Mesothelial cell of epicardium (in vitro differentiated cells): ENCODE data around the gene IRX2. TPM values are rescaled to one million over a fixed set of nuclear protein-coding genes. Genes with fewer than 3 reads are reported as not detected.

Source experiments
- DNase-seq, 2 experiments: peaks; one replicate each; pipeline ENCODE4 v3.0.0; 2021; ENCODE audit warnings: low spot score in 2 of 2; ENCODE audit not compliant: unreplicated experiment in 2 of 2
- H3K27ac Mint-ChIP-seq: 2 replicates; pipeline ENCODE4 v1.8.0; 2021; ENCODE audit warnings: mixed read lengths
- H3K27me3 Mint-ChIP-seq: 2 replicates; pipeline ENCODE4 v1.8.0; 2021; ENCODE audit warnings: low read depth, mixed read lengths
- H3K36me3 Mint-ChIP-seq: 2 replicates; pipeline ENCODE4 v1.8.0; 2021; ENCODE audit warnings: mixed read lengths
- H3K4me1 Mint-ChIP-seq: 2 replicates; pipeline ENCODE4 v1.8.0; 2021; ENCODE audit warnings: mixed read lengths
- H3K4me3 Mint-ChIP-seq: 2 replicates; pipeline ENCODE4 v1.8.0; 2021; ENCODE audit warnings: mild to moderate bottlenecking, moderate library complexity, mixed read lengths
- H3K9me3 Mint-ChIP-seq: 2 replicates; pipeline ENCODE4 v1.8.0; 2021; ENCODE audit warnings: mixed read lengths
- total RNA-seq: library from RNA; stranded (reverse); gene quantifications from 3 replicates; pipeline ENCODE4 v1.2.1, GENCODE V29; 2021
- TF ChIP-seq, protein P1 (sequence below): fragments of 200-600 bp; sonication (generic); IDR thresholded peaks from one replicate; pipeline ENCODE4 v1.5.0; 2021; ENCODE audit warnings: antibody characterized with exemption; ENCODE audit not compliant: unreplicated experiment

The IRX2 gene
- total RNA-seq, 1 donor from 2014 or later, result 30.3 TPM

DNA sequence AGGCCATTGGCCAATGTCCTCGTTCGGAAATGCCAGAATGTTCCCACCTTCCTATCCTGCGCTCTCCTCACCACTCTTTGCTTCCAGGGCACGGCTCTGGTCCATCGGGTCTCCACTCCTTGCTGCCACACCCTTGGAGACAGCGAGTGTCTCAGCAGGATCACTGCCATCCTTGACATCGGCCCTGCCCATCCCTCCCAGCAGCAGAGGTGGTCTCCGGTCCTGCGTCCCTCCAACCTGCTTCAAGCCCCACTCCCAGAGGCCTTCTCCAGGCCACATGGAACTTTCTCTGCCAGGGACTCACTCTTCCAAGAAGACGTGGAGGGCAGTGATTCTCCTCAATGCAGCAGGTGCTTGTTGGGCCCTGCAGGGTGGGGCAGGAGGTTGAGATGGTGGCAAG is 42.7 kb downstream of the IRX2 start:
- no peaks in the 10 kb centered on the region for H3K4me1 Mint-ChIP-seq
- TF ChIP-seq, protein P1, sequence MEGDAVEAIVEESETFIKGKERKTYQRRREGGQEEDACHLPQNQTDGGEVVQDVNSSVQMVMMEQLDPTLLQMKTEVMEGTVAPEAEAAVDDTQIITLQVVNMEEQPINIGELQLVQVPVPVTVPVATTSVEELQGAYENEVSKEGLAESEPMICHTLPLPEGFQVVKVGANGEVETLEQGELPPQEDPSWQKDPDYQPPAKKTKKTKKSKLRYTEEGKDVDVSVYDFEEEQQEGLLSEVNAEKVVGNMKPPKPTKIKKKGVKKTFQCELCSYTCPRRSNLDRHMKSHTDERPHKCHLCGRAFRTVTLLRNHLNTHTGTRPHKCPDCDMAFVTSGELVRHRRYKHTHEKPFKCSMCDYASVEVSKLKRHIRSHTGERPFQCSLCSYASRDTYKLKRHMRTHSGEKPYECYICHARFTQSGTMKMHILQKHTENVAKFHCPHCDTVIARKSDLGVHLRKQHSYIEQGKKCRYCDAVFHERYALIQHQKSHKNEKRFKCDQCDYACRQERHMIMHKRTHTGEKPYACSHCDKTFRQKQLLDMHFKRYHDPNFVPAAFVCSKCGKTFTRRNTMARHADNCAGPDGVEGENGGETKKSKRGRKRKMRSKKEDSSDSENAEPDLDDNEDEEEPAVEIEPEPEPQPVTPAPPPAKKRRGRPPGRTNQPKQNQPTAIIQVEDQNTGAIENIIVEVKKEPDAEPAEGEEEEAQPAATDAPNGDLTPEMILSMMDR, result no peak
- H3K9me3 Mint-ChIP-seq, result no peaks in the 10 kb centered on the region
- DNase-seq, result no peak
- peaks cover 29% of the 10 kb centered on the region for H3K27me3 Mint-ChIP-seq
- no peak overlapping the region for H3K4me3 Mint-ChIP-seq
- no peaks in the 10 kb centered on the region for H3K36me3 Mint-ChIP-seq
- no peak overlapping the region for H3K27ac Mint-ChIP-seq

DNA sequence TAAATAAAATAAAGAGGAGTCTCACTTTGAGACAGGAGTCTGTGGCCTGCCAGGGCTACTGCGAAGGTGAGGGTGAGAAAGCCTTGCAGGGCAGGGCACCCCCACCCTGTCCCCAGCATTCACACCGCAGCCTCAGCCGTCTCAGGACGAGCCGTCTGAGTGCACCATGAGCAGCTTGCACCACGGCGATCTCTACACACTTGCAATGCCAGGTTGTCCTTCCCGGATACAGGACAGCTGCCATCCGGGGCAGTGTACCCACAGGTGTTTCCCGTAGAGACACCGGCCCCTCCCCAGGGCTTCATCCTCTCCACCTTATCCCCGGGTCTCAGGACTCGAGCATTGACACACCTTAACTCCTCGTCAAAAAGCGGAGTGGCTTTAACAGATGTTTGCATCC is 43.3 kb downstream of the IRX2 start:
- DNase-seq, result no peak
- H3K4me3 Mint-ChIP-seq, result no peak overlapping the region
- H3K27ac Mint-ChIP-seq, result no peak overlapping the region
- H3K9me3 Mint-ChIP-seq, result no peaks in the 10 kb centered on the region
- TF ChIP-seq, protein P1, result no peak
- H3K36me3 Mint-ChIP-seq, result no peaks in the 10 kb centered on the region
- no peaks in the 10 kb centered on the region for H3K4me1 Mint-ChIP-seq
- H3K27me3 Mint-ChIP-seq, result peaks cover 28% of the 10 kb centered on the region

DNA sequence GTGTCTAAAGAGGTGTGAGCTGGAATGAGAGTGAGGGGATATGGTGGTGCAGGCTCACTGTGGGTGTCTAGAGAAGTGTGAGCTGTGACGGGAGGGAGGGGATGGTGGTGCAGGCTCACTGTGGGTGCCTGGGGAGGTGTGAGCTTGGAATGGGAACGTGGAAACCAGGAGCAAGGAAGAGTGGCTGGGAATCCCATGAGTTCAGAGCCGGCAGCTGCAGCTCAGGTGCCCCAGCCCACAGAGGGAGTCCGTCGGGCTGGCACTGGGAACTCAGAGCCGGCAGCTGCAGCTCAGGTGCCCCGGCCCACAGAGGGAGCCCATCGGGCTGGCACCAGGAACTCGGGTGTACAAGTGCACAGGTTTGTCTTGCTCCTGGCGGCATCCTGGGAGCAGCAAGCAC is 45.6 kb downstream of the IRX2 start:
- Mint-ChIP-seq H3K27me3 (peaks cover 37% of the 10 kb centered on the region), H3K27ac (no peak overlapping the region), H3K36me3 (no peaks in the 10 kb centered on the region), H3K9me3 (no peaks in the 10 kb centered on the region), H3K4me1 (no peaks in the 10 kb centered on the region), H3K4me3 (no peak overlapping the region)
- TF ChIP-seq, protein P1, result no peak
- no peak for DNase-seq

DNA sequence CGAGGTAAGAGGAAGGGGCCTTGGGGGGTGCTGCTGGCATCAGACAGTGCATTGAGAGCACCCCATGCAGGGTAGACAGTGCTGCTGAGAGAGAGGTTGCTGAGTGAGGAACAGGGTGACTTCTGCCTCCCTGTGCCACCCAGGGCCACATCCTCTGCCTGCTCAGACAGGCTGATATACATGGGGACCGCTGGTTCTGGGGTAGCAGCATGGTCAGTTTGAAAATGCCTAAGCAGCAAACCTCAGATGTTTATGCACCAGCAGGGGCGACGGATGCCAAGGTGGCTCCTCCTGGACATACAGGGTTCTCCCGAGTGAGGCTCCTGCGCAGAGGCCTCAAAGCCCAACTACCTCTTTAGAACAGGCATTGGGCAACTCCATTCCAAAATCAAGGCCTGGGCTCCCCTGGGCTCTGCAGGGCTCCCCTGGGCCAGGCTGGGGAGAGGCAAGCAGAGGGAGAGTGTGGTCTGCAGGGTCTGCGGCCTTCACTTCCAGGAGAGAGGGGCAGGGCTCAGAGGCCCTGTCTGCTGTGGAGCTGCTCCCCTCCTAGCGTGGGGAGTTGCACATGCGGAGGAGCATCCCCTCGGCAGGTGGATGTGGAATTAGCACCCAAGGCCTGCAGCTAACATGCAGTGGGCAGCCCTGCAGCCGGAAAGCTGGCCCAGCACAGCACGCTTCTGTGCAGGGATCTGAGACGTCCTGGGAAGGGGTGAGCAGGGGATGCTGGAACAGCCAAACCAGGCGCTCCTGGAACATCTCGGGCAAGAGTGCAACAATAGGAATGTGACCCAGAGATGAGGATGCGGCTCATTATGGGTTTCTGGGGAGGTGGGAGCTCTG is 46.5 kb downstream of the IRX2 start:
- Mint-ChIP-seq H3K4me1 (no peaks in the 10 kb centered on the region), H3K4me3 (no peak overlapping the region), H3K27me3 (peaks cover 43% of the 10 kb centered on the region), H3K9me3 (no peaks in the 10 kb centered on the region), H3K36me3 (no peaks in the 10 kb centered on the region), H3K27ac (no peak overlapping the region)
- TF ChIP-seq, protein P1, result no peak
- DNase-seq, result no peak

DNA sequence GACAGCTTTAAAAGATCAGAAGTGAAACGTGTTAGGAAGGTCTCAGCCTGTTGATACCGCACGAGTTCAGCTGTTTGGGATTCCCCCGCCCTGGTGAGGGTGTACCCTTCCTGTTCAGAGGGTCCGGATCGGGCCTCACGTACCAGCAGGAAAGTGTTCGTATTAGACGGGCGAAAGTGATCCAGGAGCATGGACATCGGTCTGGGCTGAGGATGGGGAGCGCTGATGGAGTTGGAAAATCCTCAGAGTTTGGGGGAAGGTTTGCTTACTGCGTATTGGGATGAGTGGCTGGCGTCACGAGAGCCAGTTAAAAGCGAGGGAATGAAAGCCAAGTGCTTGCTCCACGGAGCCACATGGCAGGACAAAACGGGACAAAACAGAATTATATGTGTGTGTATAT is 47.4 kb downstream of the IRX2 start:
- H3K27me3 Mint-ChIP-seq, result peaks cover 43% of the 10 kb centered on the region
- DNase-seq, result no peak
- no peaks in the 10 kb centered on the region for H3K36me3 Mint-ChIP-seq
- no peaks in the 10 kb centered on the region for H3K9me3 Mint-ChIP-seq
- H3K27ac Mint-ChIP-seq, result no peak overlapping the region
- H3K4me1 Mint-ChIP-seq, result no peaks in the 10 kb centered on the region
- H3K4me3 Mint-ChIP-seq, result no peak overlapping the region
- TF ChIP-seq, protein P1, result no peak
